ENCODE results near the gene DDOST.

Gene DDOST

GRCh38 chr1:20660847-20661206 is 342 bp downstream of the DDOST start:
- no peak for DNase-seq (ENCODE audit: low read depth in 2 of 2)

GRCh38 chr1:20660363-20660762 is 806 bp downstream of the DDOST start:
- no peak for DNase-seq (ENCODE audit: low read depth in 2 of 2)

GRCh38 chr1:20658166-20658915 is 2.8 kb downstream of the DDOST start:
- DNase-seq (ENCODE audit: low read depth in 2 of 2) = no peak

- DNase-seq (ENCODE audit: low read depth in 2 of 2) = no peak
These were observed 4.1 kb downstream of the DDOST start for GRCh38 chr1:20657024-20657423.

GRCh38 chr1:20654104-20654690 is 7.0 kb downstream of the DDOST start:
- no peak for DNase-seq (ENCODE audit: low read depth in 2 of 2)

GRCh38 chr1:20652300-20652699 is 8.9 kb downstream of the DDOST start:
- no peak for DNase-seq (ENCODE audit: low read depth in 2 of 2)

- DNase-seq (ENCODE audit: low read depth in 2 of 2) = no peak
These were observed 12.2 kb downstream of the DDOST start for GRCh38 chr1:20648946-20649345.

GRCh38 chr1:20648438-20648837 is 12.7 kb downstream of the DDOST start:
- DNase-seq (ENCODE audit: low read depth in 2 of 2) = no peak

GRCh38 chr1:20645414-20645813 is 15.8 kb downstream of the DDOST start:
- DNase-seq (ENCODE audit: low read depth in 2 of 2) = no peak

GRCh38 chr1:20644416-20644815 is 16.8 kb downstream of the DDOST start:
- DNase-seq (ENCODE audit: low read depth in 2 of 2) = no peak

GRCh38 chr1:20643080-20643479 is 18.1 kb downstream of the DDOST start:
- no peak for DNase-seq (ENCODE audit: low read depth in 2 of 2)

- DNase-seq (ENCODE audit: low read depth in 2 of 2) = no peak
These were observed 19.2 kb downstream of the DDOST start for GRCh38 chr1:20641975-20642374.

- peak; percentile 15 to 28 for DNase-seq (ENCODE audit: low read depth in 2 of 2)
These were observed 21.0 kb downstream of the DDOST start for GRCh38 chr1:20640183-20640597.

GRCh38 chr1:20636785-20637347 is 24.3 kb downstream of the DDOST start:
- DNase-seq (ENCODE audit: low read depth in 2 of 2) = no peak

GRCh38 chr1:20634594-20635084 is 26.5 kb downstream of the DDOST start:
- DNase-seq (ENCODE audit: low read depth in 2 of 2) = no peak

- no peak for DNase-seq (ENCODE audit: low read depth in 2 of 2)
These were observed 27.0 kb downstream of the DDOST start for GRCh38 chr1:20634065-20634593.

GRCh38 chr1:20633190-20634064 is 27.7 kb downstream of the DDOST start, which contains the start of gene PINK1:
PINK1 (plus strand) TSS chr1:20633458; CDS start chr1:20633549, 91 bp downstream.
- DNase-seq (ENCODE audit: low read depth in 2 of 2) = peak; percentile 64 to 70

- DNase-seq (ENCODE audit: low read depth in 2 of 2) = no peak
These were observed 28.8 kb downstream of the DDOST start for GRCh38 chr1:20632386-20632785.

- DNase-seq (ENCODE audit: low read depth in 2 of 2) = no peak
These were observed 30.4 kb downstream of the DDOST start for GRCh38 chr1:20630729-20631128.

GRCh38 chr1:20626524-20626923 is 34.6 kb downstream of the DDOST start:
- no peak for DNase-seq (ENCODE audit: low read depth in 2 of 2)

- no peak for DNase-seq (ENCODE audit: low read depth in 2 of 2)
These were observed 35.1 kb downstream of the DDOST start for GRCh38 chr1:20626098-20626427.

Data from activated CD8-positive, alpha-beta memory T cell treated with anti-CD3 and anti-CD28 coated beads for 4 hours (primary cell).